ENCODE data around the gene TRPV2.

- TF ChIP-seq CTCF (IDR thresholded peaks at IDR 0.05) (peak; percentile 19 to 65 (median 47)), POLR2A (IDR thresholded peaks at IDR 0.05) (no peak)
Observed at GRCh38 chr17:16415031-16415924, at the start of gene TRPV2.

Data from Peyer's patch (tissue), 4 donors.